NCI-H187 (cell line): ENCODE results near the gene SBK3.
A peak's percentile ranks its signal among the peaks of the same experiment; 100 is the strongest.
"Not testable (repeated sequence)": the region's sequence is repeated elsewhere in the genome, so short reads cannot be mapped to it uniquely, and the experiment has no call there.

ENCODE experiments used
- DNase-seq, 2 experiments: peaks; one replicate each; lab custom pipeline; 2025; lab: John Stamatoyannopoulos, UW

SBK3 gene, protein sequence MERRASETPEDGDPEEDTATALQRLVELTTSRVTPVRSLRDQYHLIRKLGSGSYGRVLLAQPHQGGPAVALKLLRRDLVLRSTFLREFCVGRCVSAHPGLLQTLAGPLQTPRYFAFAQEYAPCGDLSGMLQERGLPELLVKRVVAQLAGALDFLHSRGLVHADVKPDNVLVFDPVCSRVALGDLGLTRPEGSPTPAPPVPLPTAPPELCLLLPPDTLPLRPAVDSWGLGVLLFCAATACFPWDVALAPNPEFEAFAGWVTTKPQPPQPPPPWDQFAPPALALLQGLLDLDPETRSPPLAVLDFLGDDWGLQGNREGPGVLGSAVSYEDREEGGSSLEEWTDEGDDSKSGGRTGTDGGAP

GRCh38 chr19:55545443-55545842 is at the start of gene SBK3:
Gene SBK3 (minus strand): TSS chr19:55545543. CDS start chr19:55545543, 0 bp downstream.
- DNase-seq, result no peak

GRCh38 chr19:55593096-55593772 is 47.9 kb upstream of the SBK3 start:
- DNase-seq, result no peak

GRCh38 chr19:55592391-55593090 is 47.2 kb upstream of the SBK3 start:
- DNase-seq, result no peak

DNA sequence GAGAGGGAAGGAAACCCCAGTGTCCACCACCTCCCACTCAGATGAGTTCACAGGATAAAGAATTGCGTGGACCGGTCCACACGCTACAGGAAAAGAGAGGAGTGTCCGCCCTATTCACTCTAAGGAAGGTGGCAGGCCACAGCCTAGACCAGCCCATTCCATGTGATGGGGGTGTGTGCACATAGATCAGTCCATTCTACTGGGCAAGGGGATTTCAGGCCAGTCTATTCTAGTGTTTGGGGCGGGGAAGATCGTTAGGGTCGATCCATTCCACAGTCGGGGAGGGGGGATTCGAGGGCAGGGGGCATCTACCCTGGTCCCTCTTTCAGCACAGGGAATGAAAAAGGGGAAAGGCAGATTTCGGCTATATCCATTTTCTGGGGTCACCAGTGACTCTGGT is 46.2 kb upstream of the SBK3 start:
- no peak for DNase-seq

DNA sequence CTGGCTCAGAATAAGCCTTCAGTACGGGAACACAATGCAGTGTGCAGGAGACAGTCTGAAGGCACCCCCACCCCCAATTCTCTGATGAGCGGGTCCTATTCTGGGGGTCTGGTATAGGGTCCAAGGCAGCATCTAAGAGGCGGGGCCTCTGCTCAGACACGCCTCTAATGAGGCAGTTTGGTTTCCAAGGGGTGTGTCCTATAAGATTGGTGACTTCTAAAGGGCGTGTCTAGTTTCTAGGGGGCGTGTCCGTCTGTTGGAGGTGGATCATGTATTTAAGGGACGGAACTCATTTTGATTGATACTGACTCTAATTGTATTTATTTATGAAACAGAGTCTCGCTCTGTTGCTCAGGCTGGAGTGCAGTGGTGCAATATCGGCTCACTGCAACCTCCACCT is 45.3 kb upstream of the SBK3 start:
- DNase-seq, result no peak

GRCh38 chr19:55590109-55590508 is 44.8 kb upstream of the SBK3 start:
- DNase-seq, result no peak

DNA sequence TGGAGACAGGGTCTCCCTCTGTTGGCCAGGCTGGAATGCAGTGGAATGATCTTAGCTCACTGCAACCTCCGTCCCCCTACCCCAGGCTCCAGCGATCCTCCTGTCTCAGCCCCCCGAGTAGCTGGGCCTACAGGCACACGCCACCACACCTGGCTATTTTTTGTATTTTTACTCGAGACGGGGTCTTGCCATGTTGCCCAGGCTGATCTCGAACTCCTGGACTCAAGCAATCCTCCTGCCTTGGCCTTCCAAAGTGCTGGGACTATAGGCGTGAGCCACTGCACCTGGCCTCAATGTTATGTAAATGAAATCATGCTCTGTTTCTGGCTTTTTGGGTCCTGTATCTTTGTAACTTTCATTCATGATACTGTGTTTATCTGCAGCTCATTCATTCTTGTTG is 43.4 kb upstream of the SBK3 start:
- DNase-seq, result no peak

DNA sequence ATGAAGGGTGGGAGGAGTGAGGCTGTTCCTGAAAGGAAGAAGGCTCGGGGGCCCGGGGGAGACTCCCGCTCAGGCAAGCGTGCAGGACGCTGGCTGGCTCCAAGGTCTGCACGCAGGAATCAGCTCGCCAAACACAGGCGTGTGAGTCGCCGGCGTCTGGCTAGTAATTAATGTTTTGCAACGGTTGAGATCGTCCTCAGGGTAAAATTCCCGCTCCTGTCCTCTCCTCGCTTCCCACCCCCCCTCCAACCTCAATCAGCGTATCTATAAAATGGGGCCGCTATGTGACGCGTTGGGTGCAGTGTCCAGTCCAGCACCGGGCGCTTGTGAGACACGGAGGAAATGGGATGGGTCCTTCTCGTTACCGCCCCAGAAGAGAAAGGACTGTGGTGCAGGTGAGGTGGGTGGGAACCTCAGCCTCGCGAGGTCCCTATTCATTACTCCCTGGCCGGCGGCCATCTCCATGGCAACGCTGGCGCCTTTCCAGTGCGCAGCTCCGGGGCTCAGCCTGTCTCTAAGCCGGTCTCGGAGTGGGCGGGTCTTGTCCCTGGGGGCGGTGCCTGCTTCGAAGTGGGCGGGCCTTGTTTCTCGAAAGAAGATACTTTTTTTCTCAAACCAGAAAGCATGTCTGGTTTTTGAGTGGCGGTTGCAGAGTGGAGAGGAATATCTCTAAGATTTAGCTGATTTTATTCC is 41.8 kb upstream of the SBK3 start:
- DNase-seq, result peak; percentile 98 to 99

DNA sequence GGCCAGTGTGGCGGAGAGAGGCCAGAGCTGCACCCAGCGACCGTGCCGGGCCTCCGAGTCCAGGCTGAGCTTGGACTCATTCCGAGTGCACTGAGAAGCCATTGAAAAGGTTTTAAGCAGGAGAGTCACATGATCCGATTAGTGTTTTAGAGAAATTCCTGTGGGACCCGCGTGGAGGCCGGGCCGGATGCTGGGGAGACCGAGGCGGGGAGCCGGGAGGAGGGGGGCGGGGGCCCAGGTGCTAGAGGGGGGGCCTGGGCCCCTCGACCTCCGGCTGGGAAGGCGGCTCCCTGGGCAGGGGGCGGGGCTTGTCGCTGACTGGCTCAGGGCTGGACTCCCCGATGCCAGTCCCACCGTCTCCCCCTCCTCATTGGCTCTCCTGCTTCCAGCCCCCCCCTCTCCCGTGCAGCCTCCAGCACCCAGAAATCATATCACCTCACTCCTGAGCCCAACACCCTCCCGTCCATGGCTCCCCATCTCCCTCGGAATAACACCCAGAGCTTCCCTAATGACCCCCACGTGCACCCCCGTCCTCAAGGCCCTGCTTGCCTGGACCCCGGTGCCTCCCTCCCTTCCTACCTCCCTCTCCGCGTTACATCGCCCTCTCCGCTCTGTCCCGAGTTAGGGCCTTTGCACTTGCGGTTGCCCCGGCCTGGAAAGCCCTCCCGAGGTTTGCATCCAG is 40.5 kb upstream of the SBK3 start:
- DNase-seq, result peak; percentile 84 to 90

DNA sequence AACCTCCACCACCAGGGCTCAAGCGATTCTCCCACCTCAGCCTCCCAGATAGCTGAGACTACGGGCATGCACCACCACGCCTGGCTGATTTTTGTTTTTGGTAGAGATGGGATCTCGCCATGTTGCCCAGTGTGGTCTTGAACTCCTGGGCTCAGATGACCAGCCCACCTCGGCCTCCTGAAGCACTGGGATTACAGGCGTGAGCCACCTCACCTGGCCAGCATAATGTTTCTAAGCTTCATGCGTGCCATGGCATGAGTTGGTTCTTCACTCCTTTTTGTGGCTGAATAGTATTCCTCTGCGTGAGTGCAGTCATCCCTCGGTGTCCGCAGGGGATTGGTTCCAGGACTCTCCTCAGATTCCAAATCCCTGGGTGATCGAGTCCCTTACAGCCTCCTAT is 39.5 kb upstream of the SBK3 start:
- DNase-seq, result no peak

GRCh38 chr19:55583897-55584296 is 38.6 kb upstream of the SBK3 start:
- not testable (repeated sequence) for DNase-seq

- DNase-seq, result not testable (repeated sequence)
Observed at GRCh38 chr19:55582284-55582683, 36.9 kb upstream of the SBK3 start.

DNA sequence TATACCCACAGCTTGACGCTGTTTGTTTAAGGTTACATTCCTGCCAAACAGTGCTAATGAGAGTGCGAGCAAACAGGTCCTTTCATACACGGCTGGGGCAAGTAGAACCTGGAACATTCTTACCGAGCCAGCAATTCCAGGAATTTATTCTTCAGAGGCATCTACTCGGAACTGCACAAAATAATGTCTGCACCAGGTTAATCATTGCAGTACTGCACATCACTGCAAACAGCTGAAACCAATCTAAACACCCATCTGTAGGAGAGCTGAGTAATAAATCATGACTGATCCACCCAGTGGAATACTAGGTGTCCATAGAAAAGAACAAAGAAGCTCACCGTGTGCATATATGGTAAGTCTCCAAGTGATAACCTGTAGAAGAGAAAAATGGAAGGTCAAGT is 36.5 kb upstream of the SBK3 start:
- no peak for DNase-seq

DNA sequence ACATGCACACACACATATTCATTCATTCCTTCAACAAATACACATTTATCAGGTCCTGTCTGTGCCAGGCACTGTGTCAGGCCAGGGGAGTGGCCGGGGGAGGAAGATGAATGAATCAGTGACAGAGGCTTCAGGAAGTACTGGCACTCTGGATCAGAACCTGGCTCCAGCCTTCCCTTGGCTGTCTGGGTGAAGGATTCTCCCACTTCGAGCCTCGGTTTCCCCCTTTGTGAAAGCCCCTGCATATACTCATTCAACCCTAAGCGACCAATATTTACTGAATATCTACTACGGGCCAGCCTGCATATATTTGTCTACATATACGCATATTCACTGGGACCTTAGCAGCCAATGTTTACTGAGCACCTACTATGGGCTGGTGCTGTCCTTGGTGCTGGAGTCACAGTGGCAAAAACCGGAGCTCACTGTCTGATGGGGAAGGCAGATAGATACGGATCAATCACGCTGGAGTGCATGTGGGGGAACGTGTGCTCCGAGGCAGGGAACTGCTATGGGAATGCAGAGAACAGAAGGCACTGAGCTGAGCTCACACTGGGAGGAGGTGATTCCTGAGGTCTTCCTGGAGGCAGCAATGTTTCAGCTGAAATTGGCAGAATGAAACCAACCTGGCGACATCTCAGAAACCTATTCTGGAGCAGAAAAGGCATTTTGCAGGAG is 35.9 kb upstream of the SBK3 start:
- no peak for DNase-seq

DNA sequence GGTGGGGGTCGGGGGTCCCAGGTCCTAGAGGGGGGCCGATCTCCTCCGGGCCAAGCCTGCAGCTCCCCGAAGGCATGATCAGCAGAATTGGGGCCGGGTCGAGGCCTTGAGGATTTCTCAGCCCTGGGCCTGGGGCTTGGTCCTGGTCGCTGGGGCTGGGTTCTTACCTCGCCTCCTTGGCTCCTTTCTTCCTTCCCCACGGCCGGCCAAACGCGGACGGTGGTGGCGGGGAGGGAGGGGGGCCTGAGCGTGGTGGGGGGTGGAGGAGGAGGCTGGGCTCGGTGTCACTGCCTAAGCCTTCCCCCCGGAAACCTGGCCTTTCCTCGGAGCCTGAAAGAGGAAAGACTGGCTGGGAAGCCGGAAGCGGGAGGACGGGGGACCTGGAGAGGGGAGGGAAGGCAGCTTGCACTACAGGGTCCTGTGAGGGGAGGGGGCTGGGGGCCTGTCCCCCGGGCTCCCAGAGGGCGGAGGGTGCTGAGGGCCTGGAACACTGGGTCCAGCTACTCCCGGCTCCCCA is 35.3 kb upstream of the SBK3 start, which contains the start of gene ZNF579:
Gene ZNF579, minus strand, starts transcription at position 221 of the 517 bp plus-strand sequence. CDS start 1,209 bp downstream, outside the sequence.
- DNase-seq, result peak; percentile 81 to 91

DNA sequence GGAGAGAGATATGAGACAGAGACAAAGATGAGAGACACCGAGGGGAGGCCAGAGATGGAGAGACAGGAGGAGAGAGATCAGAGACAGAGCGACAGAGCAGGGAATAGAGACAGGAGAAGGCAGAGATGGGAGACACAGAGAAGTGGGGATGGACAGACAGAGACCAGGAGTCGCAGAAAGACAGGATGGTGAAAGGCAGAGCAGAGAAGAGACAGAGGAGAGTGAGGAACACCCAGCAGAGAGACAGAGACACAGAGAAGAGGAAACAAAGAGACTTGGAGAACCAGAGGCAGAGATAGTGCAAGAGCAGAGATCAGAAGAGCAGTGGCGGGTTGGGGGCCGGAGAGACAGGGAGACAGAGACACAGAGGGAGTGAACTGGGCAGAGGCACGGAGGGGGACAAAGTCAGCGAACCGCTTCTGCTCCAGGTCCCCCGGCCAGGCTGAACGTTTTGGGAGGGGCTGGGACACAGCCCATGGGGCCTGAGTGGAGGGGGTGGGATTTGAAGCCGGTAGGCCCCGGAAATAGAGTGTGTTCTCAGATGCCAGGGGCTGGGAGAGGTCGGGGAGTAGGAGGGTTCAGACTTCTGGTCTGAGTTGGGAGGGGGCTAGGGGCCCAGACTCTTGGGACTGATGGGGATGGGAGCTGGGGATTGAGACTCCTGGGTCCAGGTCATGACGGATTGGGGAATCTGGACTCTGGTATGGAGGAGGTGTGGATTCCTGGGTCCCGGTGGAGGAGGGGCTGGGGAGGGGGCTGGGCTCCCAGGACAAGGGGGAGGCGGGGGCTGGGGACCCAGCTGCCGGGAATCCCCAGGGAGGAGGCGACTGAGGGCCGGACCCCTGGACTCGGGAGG is 34.7 kb upstream of the SBK3 start:
- DNase-seq, result no peak

GRCh38 chr19:55578761-55579747 is 33.7 kb upstream of the SBK3 start:
- no peak for DNase-seq

- no peak for DNase-seq
Observed at GRCh38 chr19:55578031-55578760, 32.9 kb upstream of the SBK3 start.
